Cardiac septum (tissue), 1 donor: Measurements from ENCODE around the gene ORC3. TPM values are rescaled to one million over a fixed set of nuclear protein-coding genes. Genes with fewer than 3 reads are reported as not detected.

Experiments used
- DNase-seq: peaks from one replicate; pipeline ENCODE4 v3.0.0-alpha.2; 2020; ENCODE audit warnings: low spot score
- intact Hi-C: fragments of 100-400 bp; cut with DNase I; formaldehyde crosslinking; loops from one replicate; pipeline ENCODE4 v1.14.0; 2022
- long read RNA-seq: library from polyadenylated mRNA; unstranded; transcript quantifications from one replicate; pipeline ENCODE4 v2.0.0, GENCODE V29; 2021
- total RNA-seq: library from RNA; stranded (reverse); fragmentation: NEBNext Ultra II Directional; extraction: Animal tissue kit (Norgen Biotek cat#: 25700); gene quantifications from one replicate; pipeline ENCODE4 v1.2.1, GENCODE V29; 2021
- donor health status: DM: no; HTN: no; CAD: no.

Gene ORC3
- 23.0 TPM for total RNA-seq
- long read RNA-seq, transcript ORC3-201 (20 exons, 2,501 nt): minor isoform, 11 of 44 reads
- long read RNA-seq, transcript ORC3-202 (20 exons, 2,512 nt): major isoform, 23 of 44 reads
- long read RNA-seq, partial matches to known transcripts: 5 of 44 reads
- long read RNA-seq, other reads (novel, unspliced or antisense): 5 of 44 reads

- intact Hi-C loops: loop anchor here (2.0 to 5.0 kb wide), 3 partner anchors 112 to 183 kb away; partner anchors contain the start of genes AKIRIN2, CFAP206 and SLC35A1
- peak; percentile 99 for DNase-seq
Measured at GRCh38 chr6:87589693-87590416, at the start of gene ORC3, which contains the start of gene RARS2. TSS of gene ORC3 (plus strand) at chr6:87590135. CDS start at chr6:87590169, 34 bp downstream. TSS of gene RARS2 (minus strand) at chr6:87589987. CDS start at chr6:87589957, 30 bp downstream.

GRCh38 chr6:87540539-87540938, 49.4 kb upstream of the ORC3 start:
- intact Hi-C loops: no loop called here

GRCh38 chr6:87541041-87541440, 48.9 kb upstream of the ORC3 start:
- DNase-seq: no peak

More at GRCh38 chr6:87540539-87540938, 49.4 kb upstream of the ORC3 start:
- no peak for DNase-seq

GRCh38 chr6:87541744-87542143, 48.2 kb upstream of the ORC3 start:
- no peak for DNase-seq
- intact Hi-C loops: no loop called here

More at GRCh38 chr6:87541041-87541440, 48.9 kb upstream of the ORC3 start:
- intact Hi-C loops: no loop called here

GRCh38 chr6:87543696-87544473, 46.0 kb upstream of the ORC3 start:
- intact Hi-C loops: no loop called here
- DNase-seq: no peak

GRCh38 chr6:87544474-87544735, 45.5 kb upstream of the ORC3 start:
- intact Hi-C loops: no loop called here
- DNase-seq: no peak

GRCh38 chr6:87551799-87552198, 38.1 kb upstream of the ORC3 start:
- no peak for DNase-seq
- intact Hi-C loops: no loop called here

- DNase-seq: no peak
- intact Hi-C loops: no loop called here
Measured at GRCh38 chr6:87553159-87553765, 36.7 kb upstream of the ORC3 start.

- no peak for DNase-seq
- intact Hi-C loops: no loop called here
Measured at GRCh38 chr6:87555506-87555905, 34.4 kb upstream of the ORC3 start.

- intact Hi-C loops: no loop called here
- DNase-seq: no peak
Measured at GRCh38 chr6:87558446-87558845, 31.5 kb upstream of the ORC3 start.

GRCh38 chr6:87561017-87561416, 28.9 kb upstream of the ORC3 start:
- no peak for DNase-seq
- intact Hi-C loops: no loop called here

- intact Hi-C loops: no loop called here
- DNase-seq: no peak
Measured at GRCh38 chr6:87572021-87572420, 17.9 kb upstream of the ORC3 start.

- intact Hi-C loops: no loop called here
- DNase-seq: no peak
Measured at GRCh38 chr6:87572883-87573282, 17.1 kb upstream of the ORC3 start.

GRCh38 chr6:87573307-87574024, 16.5 kb upstream of the ORC3 start:
- intact Hi-C loops: no loop called here

GRCh38 chr6:87574237-87574804, 15.6 kb upstream of the ORC3 start:
- no peak for DNase-seq
- intact Hi-C loops: no loop called here

More at GRCh38 chr6:87573307-87574024, 16.5 kb upstream of the ORC3 start:
- no peak for DNase-seq

- intact Hi-C loops: no loop called here
- DNase-seq: no peak
Measured at GRCh38 chr6:87575423-87575822, 14.5 kb upstream of the ORC3 start.

GRCh38 chr6:87583822-87584221, 6.1 kb upstream of the ORC3 start:
- intact Hi-C loops: no loop called here
- DNase-seq: no peak

- DNase-seq: no peak
- intact Hi-C loops: loop anchor here (5.0 kb wide), 1 partner anchor 179 kb away; the partner anchor contains the start of gene CFAP206
Measured at GRCh38 chr6:87586371-87587077, 3.4 kb upstream of the ORC3 start.
